A673 (cell line): ENCODE data around the gene NAALADL2. TPM values are rescaled to one million over a fixed set of nuclear protein-coding genes. Genes with fewer than 3 reads are reported as not detected.

Source experiments
- BruUV-seq: library from RNA; stranded (reverse); fragments of 400-500 nt; replicated peaks from 2 replicates; lab custom pipeline; 2021; lab: Mats Ljungman, UMichigan
- CTCF ChIA-PET: fragments of 300-600 bp; sonication (Branson Sonifier 250); formaldehyde crosslinking; loops from one replicate; lab custom pipeline; 2022; ENCODE audit warnings: antibody characterized with exemption; lab: Charles Lee
- POLR2A ChIA-PET: fragments of 300-600 bp; sonication (Branson Sonifier 250); formaldehyde crosslinking; loops from one replicate; lab custom pipeline; 2022; ENCODE audit warnings: antibody characterized with exemption; ENCODE audit not compliant: low non-redundant PET; lab: Charles Lee
- DNase-seq: peaks from one replicate; pipeline ENCODE4 v3.0.0-alpha.2; 2015; ENCODE audit warnings: low spot score
- H3K27ac ChIP-seq: fragments of 200-600 bp; sonication (generic); 2 replicates; pipeline ENCODE4 v1.5.1; 2016; ENCODE audit warnings: mixed run types, low read depth, mild to moderate bottlenecking, mixed read lengths, antibody characterized with exemption, low read length; ENCODE audit not compliant: poor library complexity, severe bottlenecking
- H3K27me3 ChIP-seq: fragments of 200-600 bp; sonication (generic); replicated peaks from 2 replicates; pipeline ENCODE4 v1.6.1; 2017; ENCODE audit warnings: mixed run types, low read depth, mild to moderate bottlenecking, mixed read lengths, antibody characterized with exemption, low read length; ENCODE audit not compliant: insufficient read depth, poor library complexity
- H3K36me3 ChIP-seq: fragments of 200-600 bp; sonication (generic); 2 replicates; pipeline ENCODE4 v1.6.1; 2016; ENCODE audit warnings: mixed run types, mild to moderate bottlenecking, mixed read lengths, antibody characterized with exemption, low read length; ENCODE audit not compliant: insufficient read depth, poor library complexity, severe bottlenecking
- H3K4me1 ChIP-seq: fragments of 200-600 bp; sonication (generic); 2 replicates; pipeline ENCODE4 v1.6.1; 2017; ENCODE audit warnings: mixed run types, mild to moderate bottlenecking, mixed read lengths, antibody characterized with exemption, low read length; ENCODE audit not compliant: insufficient read depth, poor library complexity, severe bottlenecking
- H3K4me3 ChIP-seq: fragments of 200-600 bp; sonication (generic); 2 replicates; pipeline ENCODE4 v1.5.1; 2016; ENCODE audit warnings: low read depth, mixed run types, mild to moderate bottlenecking, mixed read lengths, low read length; ENCODE audit not compliant: poor library complexity, severe bottlenecking
- H3K9me3 ChIP-seq: fragments of 200-600 bp; sonication (generic); 2 replicates; pipeline ENCODE4 v1.6.1; 2016; ENCODE audit warnings: mixed run types, low read depth, mild to moderate bottlenecking, mixed read lengths, antibody characterized with exemption, low read length; ENCODE audit not compliant: poor library complexity, severe bottlenecking
- EZH2 ChIP-seq: fragments of 200-600 bp; sonication (generic); IDR thresholded peaks from 2 replicates; pipeline ENCODE4 v1.6.1; 2017; ENCODE audit warnings: borderline replicate concordance, low read depth, mild to moderate bottlenecking, mixed read lengths, antibody characterized with exemption, low read length; ENCODE audit not compliant: poor library complexity, severe bottlenecking
- intact Hi-C: fragments of 100-400 bp; cut with micrococcal nuclease; formaldehyde crosslinking; loops from one replicate; pipeline ENCODE4 v1.10.0; 2022; ENCODE audit not compliant: unreplicated experiment
- total RNA-seq: library from RNA; stranded (reverse); gene quantifications from 2 replicates; pipeline ENCODE4 v1.2.3, GENCODE V29; 2021
- TF ChIP-seq, protein P1 (sequence below): fragments of 300-800, 200-600 bp; sonication (generic); conservative IDR thresholded peaks from 2 replicates; pipeline ENCODE4 v1.5.1; 2017; ENCODE audit warnings: low read depth, mild to moderate bottlenecking, antibody characterized with exemption, low read length, moderate library complexity, mixed read lengths

Gene NAALADL2
- total RNA-seq, 1 experiment from 2014 or later, result 0.64 TPM

DNA sequence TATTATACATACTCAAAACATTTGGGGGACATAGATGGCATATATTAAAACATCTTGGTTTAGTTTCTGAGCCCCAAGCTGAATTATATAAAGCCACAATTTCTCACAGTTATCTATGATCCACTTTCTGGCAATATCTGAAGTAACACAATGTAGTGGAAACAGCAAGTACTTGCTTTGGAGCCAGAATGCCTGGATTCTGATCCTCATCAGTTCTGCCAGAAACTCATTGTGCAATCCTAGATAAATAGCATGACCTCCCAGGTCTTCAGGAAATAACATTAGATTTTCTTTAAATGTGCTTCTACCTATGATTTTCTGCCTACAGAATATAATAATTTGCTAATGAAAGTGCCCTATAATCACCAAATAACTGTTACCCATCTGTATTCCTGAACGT, 544.9 kb downstream of the NAALADL2 start:
- Histone ChIP-seq H3K9me3 (no peaks in the 10 kb centered on the region), H3K27me3 (no peaks in the 10 kb centered on the region), H3K4me1 (no peaks in the 10 kb centered on the region), H3K36me3 (no peaks in the 10 kb centered on the region), H3K27ac (no peak overlapping the region), H3K4me3 (no peak overlapping the region)
- ChIA-PET POLR2A (no interaction called here), CTCF (no interaction called here)
- no peak for DNase-seq
- no TSS peak for BruUV-seq
- intact Hi-C loops, result no loop called here
- TF ChIP-seq, protein P1, sequence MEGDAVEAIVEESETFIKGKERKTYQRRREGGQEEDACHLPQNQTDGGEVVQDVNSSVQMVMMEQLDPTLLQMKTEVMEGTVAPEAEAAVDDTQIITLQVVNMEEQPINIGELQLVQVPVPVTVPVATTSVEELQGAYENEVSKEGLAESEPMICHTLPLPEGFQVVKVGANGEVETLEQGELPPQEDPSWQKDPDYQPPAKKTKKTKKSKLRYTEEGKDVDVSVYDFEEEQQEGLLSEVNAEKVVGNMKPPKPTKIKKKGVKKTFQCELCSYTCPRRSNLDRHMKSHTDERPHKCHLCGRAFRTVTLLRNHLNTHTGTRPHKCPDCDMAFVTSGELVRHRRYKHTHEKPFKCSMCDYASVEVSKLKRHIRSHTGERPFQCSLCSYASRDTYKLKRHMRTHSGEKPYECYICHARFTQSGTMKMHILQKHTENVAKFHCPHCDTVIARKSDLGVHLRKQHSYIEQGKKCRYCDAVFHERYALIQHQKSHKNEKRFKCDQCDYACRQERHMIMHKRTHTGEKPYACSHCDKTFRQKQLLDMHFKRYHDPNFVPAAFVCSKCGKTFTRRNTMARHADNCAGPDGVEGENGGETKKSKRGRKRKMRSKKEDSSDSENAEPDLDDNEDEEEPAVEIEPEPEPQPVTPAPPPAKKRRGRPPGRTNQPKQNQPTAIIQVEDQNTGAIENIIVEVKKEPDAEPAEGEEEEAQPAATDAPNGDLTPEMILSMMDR, result no peak
- no peak for TF ChIP-seq EZH2

DNA sequence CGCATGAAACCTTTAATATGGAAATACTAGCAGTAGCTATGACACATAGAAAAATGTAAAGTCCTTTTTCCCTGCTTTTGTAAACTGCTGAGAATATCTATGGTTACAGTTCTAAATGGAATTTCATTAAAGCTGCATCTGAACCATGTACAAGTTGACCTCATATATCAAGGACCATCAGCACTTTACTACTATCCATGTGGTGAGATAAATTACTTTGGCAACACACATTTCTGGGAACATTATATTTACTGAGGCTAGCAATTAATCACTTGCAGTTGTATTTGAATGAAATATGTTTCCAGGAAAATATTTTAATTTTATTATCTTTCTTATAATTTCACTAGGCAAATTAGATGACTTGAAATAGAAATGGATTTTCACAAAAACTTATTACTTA, 545.5 kb downstream of the NAALADL2 start:
- H3K4me1 ChIP-seq, result no peaks in the 10 kb centered on the region
- no TSS peak for BruUV-seq
- H3K4me3 ChIP-seq, result no peak overlapping the region
- H3K9me3 ChIP-seq, result no peaks in the 10 kb centered on the region
- H3K36me3 ChIP-seq, result no peaks in the 10 kb centered on the region
- CTCF ChIA-PET, result no interaction called here
- intact Hi-C loops, result no loop called here
- no peaks in the 10 kb centered on the region for H3K27me3 ChIP-seq
- POLR2A ChIA-PET, result no interaction called here
- no peak for DNase-seq
- no peak overlapping the region for H3K27ac ChIP-seq
- no peak for TF ChIP-seq EZH2
- TF ChIP-seq, protein P1, result no peak

GRCh38 chr3:175410251-175410650, 551.1 kb downstream of the NAALADL2 start:
- Histone ChIP-seq H3K4me1 (no peaks in the 10 kb centered on the region), H3K27me3 (no peaks in the 10 kb centered on the region), H3K9me3 (no peaks in the 10 kb centered on the region), H3K27ac (no peak overlapping the region), H3K36me3 (no peaks in the 10 kb centered on the region), H3K4me3 (no peak overlapping the region)
- no TSS peak for BruUV-seq
- TF ChIP-seq EZH2, result no peak
- TF ChIP-seq, protein P1, result no peak
- intact Hi-C loops, result no loop called here
- no peak for DNase-seq
- CTCF ChIA-PET, result no interaction called here
- POLR2A ChIA-PET, result no interaction called here
